Panc1 (cell line): ENCODE data around the gene WARS2.
"Not testable (repeated sequence)": the region's sequence is repeated elsewhere in the genome, so short reads cannot be mapped to it uniquely, and the experiment has no call there.

Experiments used
- POLR2AphosphoS5 ChIP-seq: IDR thresholded peaks from 2 replicates; pipeline ENCODE4 v1.6.1; 2012; ENCODE audit warnings: mild to moderate bottlenecking, low read depth, low read length, moderate library complexity
- SIN3A ChIP-seq: IDR thresholded peaks from 2 replicates; pipeline ENCODE4 v1.6.1; 2012; ENCODE audit warnings: low read depth, mild to moderate bottlenecking, low read length, moderate library complexity, borderline replicate concordance; ENCODE audit not compliant: insufficient read depth
- TCF7L2 ChIP-seq: IDR thresholded peaks from 2 replicates; pipeline ENCODE4 v1.6.1; 2011; ENCODE audit warnings: mild to moderate bottlenecking, low read depth, low read length, inconsistent platforms
- TF ChIP-seq, protein P1 (sequence below): fragments of 450-650 bp; IDR thresholded peaks from 2 replicates; pipeline ENCODE4 v1.5.1; 2017; ENCODE audit warnings: mild to moderate bottlenecking

GRCh38 chr1:119156761-119157160 lies 16.3 kb upstream of the WARS2 start:
- TF ChIP-seq, protein P1, sequence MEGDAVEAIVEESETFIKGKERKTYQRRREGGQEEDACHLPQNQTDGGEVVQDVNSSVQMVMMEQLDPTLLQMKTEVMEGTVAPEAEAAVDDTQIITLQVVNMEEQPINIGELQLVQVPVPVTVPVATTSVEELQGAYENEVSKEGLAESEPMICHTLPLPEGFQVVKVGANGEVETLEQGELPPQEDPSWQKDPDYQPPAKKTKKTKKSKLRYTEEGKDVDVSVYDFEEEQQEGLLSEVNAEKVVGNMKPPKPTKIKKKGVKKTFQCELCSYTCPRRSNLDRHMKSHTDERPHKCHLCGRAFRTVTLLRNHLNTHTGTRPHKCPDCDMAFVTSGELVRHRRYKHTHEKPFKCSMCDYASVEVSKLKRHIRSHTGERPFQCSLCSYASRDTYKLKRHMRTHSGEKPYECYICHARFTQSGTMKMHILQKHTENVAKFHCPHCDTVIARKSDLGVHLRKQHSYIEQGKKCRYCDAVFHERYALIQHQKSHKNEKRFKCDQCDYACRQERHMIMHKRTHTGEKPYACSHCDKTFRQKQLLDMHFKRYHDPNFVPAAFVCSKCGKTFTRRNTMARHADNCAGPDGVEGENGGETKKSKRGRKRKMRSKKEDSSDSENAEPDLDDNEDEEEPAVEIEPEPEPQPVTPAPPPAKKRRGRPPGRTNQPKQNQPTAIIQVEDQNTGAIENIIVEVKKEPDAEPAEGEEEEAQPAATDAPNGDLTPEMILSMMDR: not testable (repeated sequence)
- not testable (repeated sequence) for TF ChIP-seq TCF7L2, POLR2AphosphoS5, SIN3A
